SK-N-SH (cell line): ENCODE measurements around the gene ADCY1. TPM values are rescaled to one million over a fixed set of nuclear protein-coding genes. Genes with fewer than 3 reads are reported as not detected.

Source experiments
- CTCF ChIA-PET: fragments of 300-600, 350-600 bp; formaldehyde crosslinking; extraction: SDS; loops from one replicate; lab custom pipeline; 2021; lab: Yijun Ruan, JAX
- POLR2A ChIA-PET: fragments of 350-600 bp; sonication (Branson Sonifier 250); formaldehyde crosslinking; extraction: SDS; loops from one replicate; lab custom pipeline; 2020; ENCODE audit warnings: antibody characterized with exemption, inconsistent platforms; lab: Yijun Ruan, JAX
- DNase-seq: peaks from one replicate; pipeline ENCODE4 v3.0.0; 2012
- H2AFZ ChIP-seq: fragments of 200-600 bp; sonication (generic); 2 replicates; pipeline ENCODE4 v1.8.1; 2016; ENCODE audit warnings: antibody characterized with exemption, mild to moderate bottlenecking, low read depth
- H3F3A ChIP-seq: fragments of 200-600 bp; sonication (generic); replicated peaks from 2 replicates; pipeline ENCODE3; 2016; ENCODE audit warnings: antibody characterized with exemption, mild to moderate bottlenecking; ENCODE audit not compliant: insufficient read depth
- H3K27ac ChIP-seq, 2 experiments: fragments of 200-500 bp in 1 of 2; fragments of 200-600 bp in 1 of 2; sonication (Bioruptor generic) in 1 of 2; sonication (generic), shearing (Covaris generic) in 1 of 2; 2 replicates each; pipeline versions ENCODE4 v1.5.1 to v1.6.1; 2014 to 2016; ENCODE audit warnings: low read depth in 2 of 2, inconsistent platforms in 1 of 2, low read length in 1 of 2, mild to moderate bottlenecking in 1 of 2, mixed read lengths in 1 of 2
- H3K27me3 ChIP-seq: fragments of 200-600 bp; sonication (generic), shearing (Covaris generic); 2 replicates; pipeline ENCODE4 v1.6.1; 2016; ENCODE audit warnings: mixed run types; ENCODE audit not compliant: insufficient read depth
- H3K36me3 ChIP-seq, 2 experiments: fragments of 200-500 bp in 1 of 2; fragments of 200-600 bp in 1 of 2; sonication (Bioruptor generic) in 1 of 2; sonication (generic) in 1 of 2; replicated peaks in 1 of 2; 2 replicates each; pipeline versions ENCODE3 to v1.5.1; 2014 to 2016; ENCODE audit warnings: low read length in 1 of 2, mild to moderate bottlenecking in 1 of 2; ENCODE audit not compliant: insufficient read depth in 2 of 2, control insufficient read depth in 1 of 2
- H3K4me1 ChIP-seq, 2 experiments: fragments of 200-500 bp in 1 of 2; fragments of 200-600 bp in 1 of 2; sonication (Bioruptor generic) in 1 of 2; sonication (generic), shearing (Covaris generic) in 1 of 2; 2 replicates each; pipeline versions ENCODE4 v1.5.1 to v1.6.1; 2014 to 2016; ENCODE audit warnings: low read depth in 1 of 2, low read length in 1 of 2, mixed run types in 1 of 2; ENCODE audit not compliant: insufficient read depth in 2 of 2, control insufficient read depth in 1 of 2
- H3K4me2 ChIP-seq: fragments of 200-600 bp; sonication (generic), shearing (Covaris generic); 2 replicates; pipeline ENCODE4 v1.6.1; 2017; ENCODE audit warnings: mixed run types
- H3K4me3 ChIP-seq, 2 experiments: fragments of 200-500 bp in 1 of 2; fragments of 200-600 bp in 1 of 2; sonication (Bioruptor generic) in 1 of 2; sonication (generic), shearing (Covaris generic) in 1 of 2; 2 replicates each; pipeline versions ENCODE4 v1.5.1 to v1.8.1; 2014 to 2016; ENCODE audit warnings: low read depth in 2 of 2, inconsistent platforms in 1 of 2, low read length in 1 of 2, mild to moderate bottlenecking in 1 of 2, mixed read lengths in 1 of 2, moderate library complexity in 1 of 2
- H3K79me2 ChIP-seq: fragments of 200-600 bp; sonication (generic); 2 replicates; pipeline ENCODE4 v1.8.1; 2017; ENCODE audit warnings: mild to moderate bottlenecking; ENCODE audit not compliant: insufficient read depth
- H3K9ac ChIP-seq: fragments of 200-600 bp; sonication (generic); 2 replicates; pipeline ENCODE4 v1.6.1; 2017; ENCODE audit warnings: mixed run types
- H3K9me2 ChIP-seq: fragments of 200-600 bp; sonication (generic); 2 replicates; pipeline ENCODE4 v1.6.1; 2017; ENCODE audit warnings: mixed run types
- H3K9me3 ChIP-seq: fragments of 200-600 bp; sonication (generic); 2 replicates; pipeline ENCODE4 v1.6.1; 2017; ENCODE audit warnings: mixed run types, mild to moderate bottlenecking, moderate library complexity
- H4K20me1 ChIP-seq: fragments of 200-600 bp; sonication (generic); 2 replicates; pipeline ENCODE4 v1.6.1; 2017; ENCODE audit warnings: mild to moderate bottlenecking, mixed run types; ENCODE audit not compliant: insufficient read depth
- CTCF ChIP-seq: fragments of 200-600 bp; sonication (generic); IDR thresholded peaks from 2 replicates; pipeline ENCODE4 v1.6.1; 2017; ENCODE audit warnings: antibody characterized with exemption, mild to moderate bottlenecking, moderate library complexity
- ELF1 ChIP-seq: IDR thresholded peaks from 2 replicates; pipeline ENCODE4 v1.4.0; 2012
- GABPA ChIP-seq: IDR thresholded peaks from 2 replicates; pipeline ENCODE4 v1.4.0; 2012; ENCODE audit warnings: low read depth, mild to moderate bottlenecking
- GATA2 ChIP-seq: sonication (generic); formaldehyde crosslinking; IDR thresholded peaks from 2 replicates; pipeline ENCODE4 v1.5.0; 2020; ENCODE audit warnings: mild to moderate bottlenecking, missing genetic modification reagents
- IRF3 ChIP-seq: fragments of 150-350 bp; IDR thresholded peaks from 2 replicates; pipeline ENCODE4 v1.6.1; 2016; ENCODE audit warnings: mild to moderate bottlenecking, low read depth, low read length
- POLR2AphosphoS5 ChIP-seq: IDR thresholded peaks from 2 replicates; pipeline ENCODE4 v1.6.1; 2012; ENCODE audit warnings: low read depth, low read length
- RAD21 ChIP-seq: IDR thresholded peaks from 2 replicates; pipeline ENCODE4 v1.6.1; 2012; ENCODE audit warnings: mild to moderate bottlenecking, low read length
- RXRA ChIP-seq: IDR thresholded peaks from 2 replicates; pipeline ENCODE4 v1.4.0; 2012; ENCODE audit warnings: low read depth, mild to moderate bottlenecking, borderline replicate concordance
- TAF1 ChIP-seq: IDR thresholded peaks from 2 replicates; pipeline ENCODE4 v1.6.1; 2012; ENCODE audit warnings: low read depth, mild to moderate bottlenecking, low read length, moderate library complexity, borderline replicate concordance
- USF1 ChIP-seq: IDR thresholded peaks from 2 replicates; pipeline ENCODE4 v1.4.0; 2012; ENCODE audit warnings: low read depth, borderline replicate concordance
- WGBS: methylation state at CpG from one replicate; pipeline ENCODE4 v1.1.6; 2017; ENCODE audit warnings: low lambda C conversion rate; 5-methylcytosine and 5-hydroxymethylcytosine counted together
- polyA plus RNA-seq, 3 experiments: library from polyadenylated mRNA; depleted of rRNA; stranded (reverse); fragments of >200 nt; gene quantifications; 2 replicates each; pipeline ENCODE4 v1.2.3, GENCODE V29; 2012

The ADCY1 gene
- polyA plus RNA-seq, 1 of the 3 experiments (the other 2 are of a cell fraction): 0.16 TPM

- CTCF ChIA-PET: interaction anchor here (1.1 to 3.8 kb wide), 5 partner anchors 9 to 432 kb away, joined by 4 to 16 read pairs (median 9); partner anchors contain the start of genes ADCY1 and RAMP3
- Histone ChIP-seq H3K36me3 (no peaks in the 10 kb centered on the region), H2AFZ (no peak overlapping the region), H4K20me1 (no peaks in the 10 kb centered on the region), H3K4me3 (no peak overlapping the region), H3K4me1 (peaks cover 0 to 91% of the 10 kb centered on the region in 2 experiments; a peak in 2 of 4 replicates), H3F3A (no peaks in the 10 kb centered on the region), H3K27ac (peak overlapping the region in 1 of 2 experiments; percentile 89; a peak in 1 of 4 replicates), H3K79me2 (no peaks in the 10 kb centered on the region), H3K4me2 (no peak overlapping the region), H3K9me3 (no peaks in the 10 kb centered on the region), H3K27me3 (no peaks in the 10 kb centered on the region), H3K9me2 (no peaks in the 10 kb centered on the region)
- WGBS: 50% methylated on average over 17 of the region's 17 CpGs
- DNase-seq: no peak
- POLR2A ChIA-PET: no interaction called here
- TF ChIP-seq POLR2AphosphoS5: no peak
- TF ChIP-seq GABPA: no peak
- TF ChIP-seq GATA2 (CRISPR knock-in tag): no peak
- no peak for TF ChIP-seq RXRA
- TF ChIP-seq, all 33 proteins: peak for 0
- H3K9ac ChIP-seq: no peak overlapping the region
These were observed 15.9 kb downstream of the ADCY1 start for GRCh38 chr7:45589915-45590678.

- Histone ChIP-seq H3K9ac (no peak overlapping the region), H3K4me1 (peaks cover 0 to 95% of the 10 kb centered on the region in 2 experiments; a peak in 2 of 4 replicates), H2AFZ (no peak overlapping the region), H3F3A (no peaks in the 10 kb centered on the region), H4K20me1 (no peaks in the 10 kb centered on the region), H3K36me3 (no peaks in the 10 kb centered on the region), H3K27me3 (no peaks in the 10 kb centered on the region), H3K9me3 (no peaks in the 10 kb centered on the region), H3K27ac (peak overlapping the region in 1 of 2 experiments; percentile 89; a peak in 2 of 4 replicates), H3K79me2 (no peaks in the 10 kb centered on the region), H3K4me2 (no peak overlapping the region), H3K4me3 (no peak overlapping the region), H3K9me2 (no peaks in the 10 kb centered on the region)
- TF ChIP-seq RAD21 (no peak), IRF3 (no peak), ELF1 (no peak)
- 60% methylated on average over 3 of the region's 5 CpGs for WGBS
- DNase-seq: no peak
- CTCF ChIA-PET: interaction anchor here (2.2 to 3.8 kb wide), 4 partner anchors 8 to 433 kb away, joined by 4 to 16 read pairs (median 12); partner anchors contain the start of genes ADCY1 and RAMP3
- POLR2A ChIA-PET: no interaction called here
These were observed 16.5 kb downstream of the ADCY1 start for GRCh38 chr7:45590679-45591057.

- Histone ChIP-seq H3K4me2 (no peak overlapping the region), H3K36me3 (no peaks in the 10 kb centered on the region), H3F3A (no peaks in the 10 kb centered on the region), H3K4me1 (peaks cover 0 to 95% of the 10 kb centered on the region in 2 experiments; a peak in 2 of 4 replicates), H3K27me3 (no peaks in the 10 kb centered on the region), H2AFZ (no peak overlapping the region), H3K9me2 (no peaks in the 10 kb centered on the region), H3K79me2 (no peaks in the 10 kb centered on the region), H3K27ac (peak overlapping the region in 1 of 2 experiments; percentile 89; a peak in 2 of 4 replicates), H3K9me3 (no peaks in the 10 kb centered on the region), H3K4me3 (no peak overlapping the region), H3K9ac (no peak overlapping the region), H4K20me1 (no peaks in the 10 kb centered on the region)
- POLR2A ChIA-PET: no interaction called here
- peak; percentile 64 for DNase-seq
- CTCF ChIA-PET: interaction anchor here (2.2 to 3.8 kb wide), 4 partner anchors 8 to 434 kb away, joined by 4 to 16 read pairs (median 12); partner anchors contain the start of genes ADCY1 and RAMP3
- 42% methylated on average over 11 of the region's 11 CpGs for WGBS
- TF ChIP-seq USF1 (no peak), CTCF (no peak), IRF3 (no peak), TAF1 (no peak)
These were observed 17.1 kb downstream of the ADCY1 start for GRCh38 chr7:45591101-45591906.
